HT-29 (cell line): ENCODE data around the gene PLBD1. TPM values are rescaled to one million over a fixed set of nuclear protein-coding genes. Genes with fewer than 3 reads are reported as not detected.

ENCODE experiments used
- DNase-seq: peaks from one replicate; pipeline ENCODE4 v3.0.0-alpha.2; 2015; ENCODE audit warnings: low spot score
- small RNA-seq: library from RNA; depleted of rRNA; stranded (forward); fragments of <200 nt; gene quantifications from one replicate; pipeline ENCODE3, GENCODE V24; 2014
- total RNA-seq: library from RNA; depleted of rRNA; stranded (reverse); fragments of >200 nt; shearing (Covaris generic); gene quantifications from 2 replicates; pipeline ENCODE4 v1.2.3, GENCODE V29; 2014; rRNA removed

PLBD1 gene
- total RNA-seq, 1 experiment from 2014 or later: 6.1 TPM

- no peak for DNase-seq
Measured at GRCh38 chr12:14505626-14506596, 61.8 kb downstream of the PLBD1 start.

GRCh38 chr12:14495326-14495725 lies 72.4 kb downstream of the PLBD1 start:
- DNase-seq: no peak

- no peak for DNase-seq
Measured at GRCh38 chr12:14482886-14483285, 84.8 kb downstream of the PLBD1 start.

- DNase-seq: no peak
Measured at GRCh38 chr12:14482361-14482760, 85.3 kb downstream of the PLBD1 start.

- no peak for DNase-seq
Measured at GRCh38 chr12:14481201-14481600, 86.5 kb downstream of the PLBD1 start.

- DNase-seq: no peak
Measured at GRCh38 chr12:14479004-14479403, 88.7 kb downstream of the PLBD1 start.

GRCh38 chr12:14473707-14474287 lies 93.9 kb downstream of the PLBD1 start:
- DNase-seq: peak; percentile 16

- no peak for DNase-seq
Measured at GRCh38 chr12:14471497-14471896, 96.2 kb downstream of the PLBD1 start.

- no peak for DNase-seq
Measured at GRCh38 chr12:14460212-14460841, 107.4 kb downstream of the PLBD1 start.

- DNase-seq: peak; percentile 61
Measured at GRCh38 chr12:14454098-14454907, 113.4 kb downstream of the PLBD1 start.

Small RNA genes within 50 kb of the gene (small RNA-seq; reads per million reads assigned to genes)
- gene RN7SKP134: not detected

Other genes with a start within 250 kb of the PLBD1 start
- gene ATF7IP, start 202.2 kb downstream of the PLBD1 start, total RNA-seq: 10.4 and 11.1 TPM in 2 replicates
- not detected in 2 replicates for gene GUCY2C, start 128.7 kb upstream of the PLBD1 start, total RNA-seq
- gene WBP11, start 235.6 kb upstream of the PLBD1 start, total RNA-seq: 18.0 and 28.8 TPM in 2 replicates
- 0.89 and 0.99 TPM in 2 replicates for gene C12orf60, start 235.8 kb upstream of the PLBD1 start, total RNA-seq
- not detected in 2 replicates for gene SMCO3, start 246.3 kb upstream of the PLBD1 start, total RNA-seq